Testis (tissue), 5 donors: ENCODE results near the gene DHFR. TPM values are rescaled to one million over a fixed set of nuclear protein-coding genes. Genes with fewer than 3 reads are reported as not detected.

Source experiments
- DNase-seq: peaks from one replicate; pipeline ENCODE4 v3.0.0-alpha.2; 2019
- H3K27ac ChIP-seq, 2 donors: fragments of 200-600 bp; sonication (generic); one replicate each; pipeline ENCODE4 v1.5.1; 2019
- H3K27me3 ChIP-seq: fragments of 200-600 bp; sonication (generic); one replicate; pipeline ENCODE4 v1.5.1; 2019
- H3K36me3 ChIP-seq: fragments of 200-600 bp; sonication (generic); one replicate; pipeline ENCODE4 v1.5.1; 2017; ENCODE audit warnings: low read depth; ENCODE audit errors: missing control alignments
- H3K4me1 ChIP-seq: fragments of 200-600 bp; sonication (generic); one replicate; pipeline ENCODE4 v1.5.1; 2019
- H3K4me3 ChIP-seq, 2 donors: fragments of 200-600 bp; sonication (generic); one replicate each; pipeline ENCODE4 v1.5.1; 2017 to 2019
- H3K9me3 ChIP-seq: fragments of 200-600 bp; sonication (generic); one replicate; pipeline ENCODE4 v1.5.1; 2017
- CTCF ChIP-seq, 3 experiments: fragments of 450-650 bp in 2 of 3; fragments of 200-600 bp in 1 of 3; sonication (generic) in 1 of 3; IDR thresholded peaks; one replicate each; pipeline ENCODE4 v1.5.1; 2016 to 2019; ENCODE audit warnings: antibody characterized with exemption in 3 of 3, mild to moderate bottlenecking in 2 of 3, moderate library complexity in 1 of 3
- POLR2A ChIP-seq: fragments of 450-650 bp; IDR thresholded peaks from one replicate; pipeline ENCODE4 v1.6.1; 2017; ENCODE audit warnings: antibody characterized with exemption, mild to moderate bottlenecking, moderate library complexity
- WGBS, 2 donors: methylation state at CpG; one replicate each; pipeline ENCODE4 v1.1.5; 2018; 5-methylcytosine and 5-hydroxymethylcytosine counted together
- intact Hi-C: fragments of 100-400 bp; cut with DNase I; formaldehyde crosslinking; loops from one replicate; pipeline ENCODE4 v1.15.1; 2023; ENCODE audit warnings: low total_unique reads
- long read RNA-seq, 2 donors: transcript quantifications; one replicate each; lab custom pipeline, GENCODE V29; 2026
- polyA plus RNA-seq: library from polyadenylated mRNA; stranded (reverse); fragments of 350-450 nt; fragmentation: Illumina TruSeq; extraction: RNeasy Lipid Tissue Mini Kit (QIAGEN cat#74804); gene quantifications from one replicate; pipeline ENCODE4 v1.2.3, GENCODE V29; 2014; ENCODE audit warnings: low read depth, low replicate concordance; ENCODE audit not compliant: insufficient read depth
- total RNA-seq, 2 donors: library from RNA; depleted of rRNA; stranded (reverse); fragments of >200 nt; gene quantifications; one replicate each; pipeline ENCODE4 v1.2.3, GENCODE V29; 2016

DHFR gene
- total RNA-seq: 10 to 100 TPM; 16.8 to 18.0 TPM
- polyA plus RNA-seq: 35.2 TPM
- long read RNA-seq, donor 1, transcript DHFR-201 (6 exons, 3,917 nt): major isoform, 9 of 21 reads
- long read RNA-seq, donor 1, partial matches to known transcripts: 7 of 21 reads
- long read RNA-seq, donor 1, other reads (novel, unspliced or antisense): 5 of 21 reads
- long read RNA-seq, donor 2, transcript DHFR-201 (6 exons, 3,917 nt): major isoform, 14 of 14 reads
- long read RNA-seq, donor 2, partial matches to known transcripts: 0 of 14 reads
- long read RNA-seq, donor 2, other reads (novel, unspliced or antisense): 0 of 14 reads

GRCh38 chr5:80654391-80655230 lies at the start of gene DHFR, which contains the start of gene MSH3:
Gene DHFR, minus strand, starts transcription at chr5:80654983. Its CDS starts 494 bp downstream, at chr5:80654489.
Gene MSH3, plus strand, starts transcription at chr5:80654652. Its CDS starts 76 bp downstream, at chr5:80654728.
- H3K27me3 ChIP-seq: no peaks in the 10 kb centered on the region
- WGBS, 2 donors: 0 to 1% methylated on average over 9 to 52 of the region's 74 CpGs
- intact Hi-C loops: no loop called here

GRCh38 chr5:80704221-80704620 lies 49.4 kb upstream of the DHFR start:
- H3K36me3 ChIP-seq: no peaks in the 10 kb centered on the region
- intact Hi-C loops: no loop called here

More at GRCh38 chr5:80654391-80655230, at the start of gene DHFR, which contains the start of gene MSH3:
- H3K27ac ChIP-seq: peak within 1 kb of the TSS; percentile 90 to 94
- H3K9me3 ChIP-seq: no peaks in the 10 kb centered on the region
- TF ChIP-seq CTCF (IDR thresholded peaks at IDR 0.05) (no peak), POLR2A (no peak)
- peaks cover 12% of the 10 kb centered on the region for H3K4me1 ChIP-seq
- H3K4me3 ChIP-seq: peak within 1 kb of the TSS; percentile 81 to 92
- H3K36me3 ChIP-seq: no peaks in the 10 kb centered on the region
- DNase-seq: peak; percentile 92

GRCh38 chr5:80703747-80704146 lies 49.0 kb upstream of the DHFR start:
- H3K4me3 ChIP-seq: no peak overlapping the region
- no peaks in the 10 kb centered on the region for H3K9me3 ChIP-seq
- no peaks in the 10 kb centered on the region for H3K36me3 ChIP-seq
- intact Hi-C loops: no loop called here
- 77 to 85% methylated on average over 4 to 5 of the region's 5 CpGs for WGBS, 2 donors
- no peak overlapping the region for H3K27ac ChIP-seq
- no peaks in the 10 kb centered on the region for H3K27me3 ChIP-seq
- no peak for TF ChIP-seq CTCF (IDR thresholded peaks at IDR 0.05)
- no peak for TF ChIP-seq POLR2A
- DNase-seq: no peak
- H3K4me1 ChIP-seq: no peaks in the 10 kb centered on the region

More at GRCh38 chr5:80704221-80704620, 49.4 kb upstream of the DHFR start:
- TF ChIP-seq POLR2A: no peak
- TF ChIP-seq CTCF (IDR thresholded peaks at IDR 0.05): no peak
- H3K4me1 ChIP-seq: no peaks in the 10 kb centered on the region
- H3K4me3 ChIP-seq: no peak overlapping the region
- H3K9me3 ChIP-seq: no peaks in the 10 kb centered on the region
- DNase-seq: no peak
- no peaks in the 10 kb centered on the region for H3K27me3 ChIP-seq
- H3K27ac ChIP-seq: no peak overlapping the region
- 81 to 83% methylated on average over 1 of the region's 1 CpG for WGBS, 2 donors

- no peaks in the 10 kb centered on the region for H3K9me3 ChIP-seq
- no peaks in the 10 kb centered on the region for H3K27me3 ChIP-seq
- no peaks in the 10 kb centered on the region for H3K4me1 ChIP-seq
- intact Hi-C loops: no loop called here
- H3K4me3 ChIP-seq: no peak overlapping the region
- no peak overlapping the region for H3K27ac ChIP-seq
- no peak for DNase-seq
- TF ChIP-seq POLR2A (no peak), CTCF (IDR thresholded peaks at IDR 0.05) (no peak)
- no peaks in the 10 kb centered on the region for H3K36me3 ChIP-seq
Measured at GRCh38 chr5:80703291-80703690, 48.5 kb upstream of the DHFR start.
